Activated T-cell treated with anti-CD3 and anti-CD28 coated beads for 1 hour (primary cell): Measurements from ENCODE around the gene CTNND2.
"Not testable (repeated sequence)": the region's sequence is repeated elsewhere in the genome, so short reads cannot be mapped to it uniquely, and the experiment has no call there.

Source experiments
- DNase-seq: peaks from one replicate; pipeline ENCODE4 v3.0.0-alpha.2; 2020; ENCODE audit warnings: low read depth

CTNND2 gene

GRCh38 chr5:11030671-11031070 lies 873.6 kb downstream of the CTNND2 start:
- DNase-seq: no peak

- no peak for DNase-seq
Observed at GRCh38 chr5:11027660-11028059, 876.6 kb downstream of the CTNND2 start.

GRCh38 chr5:11026543-11026942 lies 877.7 kb downstream of the CTNND2 start:
- DNase-seq: no peak

GRCh38 chr5:11023945-11024344 lies 880.3 kb downstream of the CTNND2 start:
- no peak for DNase-seq

GRCh38 chr5:11013793-11014192 lies 890.5 kb downstream of the CTNND2 start:
- no peak for DNase-seq

GRCh38 chr5:11012295-11012694 lies 892.0 kb downstream of the CTNND2 start:
- no peak for DNase-seq

- no peak for DNase-seq
Observed at GRCh38 chr5:11010429-11011210, 893.6 kb downstream of the CTNND2 start.

- DNase-seq: no peak
Observed at GRCh38 chr5:11009576-11009975, 894.7 kb downstream of the CTNND2 start.

GRCh38 chr5:11007269-11007870 lies 896.9 kb downstream of the CTNND2 start:
- DNase-seq: no peak

GRCh38 chr5:11004523-11004922 lies 899.7 kb downstream of the CTNND2 start:
- not testable (repeated sequence) for DNase-seq

GRCh38 chr5:11000515-11001353 lies 903.5 kb downstream of the CTNND2 start:
- DNase-seq: no peak

GRCh38 chr5:10999714-11000113 lies 904.5 kb downstream of the CTNND2 start:
- no peak for DNase-seq

GRCh38 chr5:10995891-10996290 lies 908.4 kb downstream of the CTNND2 start:
- DNase-seq: no peak

- no peak for DNase-seq
Observed at GRCh38 chr5:10994091-10994986, 909.9 kb downstream of the CTNND2 start.

GRCh38 chr5:10990634-10991033 lies 913.6 kb downstream of the CTNND2 start:
- no peak for DNase-seq

GRCh38 chr5:10989577-10990263 lies 914.5 kb downstream of the CTNND2 start:
- DNase-seq: no peak

GRCh38 chr5:10988622-10989021 lies 915.6 kb downstream of the CTNND2 start:
- DNase-seq: no peak

- DNase-seq: peak; percentile 49
Observed at GRCh38 chr5:10987925-10988504, 916.2 kb downstream of the CTNND2 start.

GRCh38 chr5:10987276-10987924 lies 916.8 kb downstream of the CTNND2 start:
- no peak for DNase-seq

- DNase-seq: no peak
Observed at GRCh38 chr5:10985721-10986110, 918.5 kb downstream of the CTNND2 start.
